ENCODE data around the gene TMEM74B. TPM values are rescaled to one million over a fixed set of nuclear protein-coding genes. Genes with fewer than 3 reads are reported as not detected.

Gene TMEM74B
- total RNA-seq, 1 donor from 2014 or later, result 15.6 TPM

DNA sequence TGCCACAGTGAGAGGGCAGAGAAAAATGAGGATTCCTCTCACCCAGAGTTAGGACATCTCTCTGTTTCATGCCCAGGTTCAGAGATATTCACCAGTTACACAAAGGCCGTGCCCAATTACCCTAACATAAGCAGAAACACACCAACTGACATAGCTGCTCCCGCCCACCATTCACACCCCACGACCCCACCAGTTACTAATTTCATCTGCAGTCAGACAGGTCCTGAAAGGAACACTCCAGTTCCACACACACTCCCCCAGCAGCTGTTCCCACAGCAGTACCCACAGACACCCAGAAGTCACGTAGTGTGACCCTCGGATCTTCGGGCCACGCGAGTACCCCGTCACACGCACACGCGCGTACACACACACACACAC is 532 bp downstream of the TMEM74B start:
- TF ChIP-seq, protein P1, sequence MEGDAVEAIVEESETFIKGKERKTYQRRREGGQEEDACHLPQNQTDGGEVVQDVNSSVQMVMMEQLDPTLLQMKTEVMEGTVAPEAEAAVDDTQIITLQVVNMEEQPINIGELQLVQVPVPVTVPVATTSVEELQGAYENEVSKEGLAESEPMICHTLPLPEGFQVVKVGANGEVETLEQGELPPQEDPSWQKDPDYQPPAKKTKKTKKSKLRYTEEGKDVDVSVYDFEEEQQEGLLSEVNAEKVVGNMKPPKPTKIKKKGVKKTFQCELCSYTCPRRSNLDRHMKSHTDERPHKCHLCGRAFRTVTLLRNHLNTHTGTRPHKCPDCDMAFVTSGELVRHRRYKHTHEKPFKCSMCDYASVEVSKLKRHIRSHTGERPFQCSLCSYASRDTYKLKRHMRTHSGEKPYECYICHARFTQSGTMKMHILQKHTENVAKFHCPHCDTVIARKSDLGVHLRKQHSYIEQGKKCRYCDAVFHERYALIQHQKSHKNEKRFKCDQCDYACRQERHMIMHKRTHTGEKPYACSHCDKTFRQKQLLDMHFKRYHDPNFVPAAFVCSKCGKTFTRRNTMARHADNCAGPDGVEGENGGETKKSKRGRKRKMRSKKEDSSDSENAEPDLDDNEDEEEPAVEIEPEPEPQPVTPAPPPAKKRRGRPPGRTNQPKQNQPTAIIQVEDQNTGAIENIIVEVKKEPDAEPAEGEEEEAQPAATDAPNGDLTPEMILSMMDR (IDR thresholded peaks at IDR 0.05; ENCODE audit: unreplicated experiment), result no peak
- peaks cover 11% of the 10 kb centered on the region for H3K4me1 Mint-ChIP-seq (ENCODE audit: low read depth)

DNA sequence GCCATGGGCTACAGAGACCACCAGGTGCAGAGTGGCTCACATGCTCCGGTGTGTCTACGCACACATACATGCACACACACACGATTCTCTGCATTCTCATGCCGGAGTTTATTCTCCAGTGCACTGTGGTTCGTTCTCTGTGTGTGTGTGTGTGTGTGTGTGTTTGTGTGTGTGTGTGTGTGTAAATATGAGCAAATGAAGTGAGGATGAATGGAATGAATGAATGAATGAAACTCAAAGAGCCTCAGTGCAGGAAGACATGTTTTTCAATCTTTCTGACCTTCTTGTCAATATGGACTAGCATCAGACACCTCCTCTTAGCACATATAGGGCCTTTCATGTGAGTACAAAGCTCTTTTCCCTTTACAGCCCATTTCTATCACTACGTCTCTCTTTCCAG is 1.6 kb downstream of the TMEM74B start:
- Mint-ChIP-seq H3K36me3 (ENCODE audit: insufficient read depth) (no peaks in the 10 kb centered on the region), H3K4me1 (ENCODE audit: low read depth) (peaks cover 11% of the 10 kb centered on the region), H3K9me3 (ENCODE audit: low read depth) (no peaks in the 10 kb centered on the region), H3K27me3 (peaks cover 17% of the 10 kb centered on the region), H3K4me3 (ENCODE audit: low read depth) (peak overlapping the region; percentile 39), H3K27ac (no peak overlapping the region)
- TF ChIP-seq, protein P1 (IDR thresholded peaks at IDR 0.05; ENCODE audit: unreplicated experiment), result no peak
- no peak for DNase-seq (ENCODE audit: low spot score, unreplicated experiment)

More for the DNA sequence above, 532 bp downstream of the TMEM74B start:
- Mint-ChIP-seq H3K27me3 (peaks cover 17% of the 10 kb centered on the region), H3K36me3 (ENCODE audit: insufficient read depth) (no peaks in the 10 kb centered on the region), H3K4me3 (ENCODE audit: low read depth) (peak overlapping the region; percentile 79), H3K27ac (peak overlapping the region; percentile 83), H3K9me3 (ENCODE audit: low read depth) (no peaks in the 10 kb centered on the region)
- DNase-seq (ENCODE audit: low spot score, unreplicated experiment), result no peak

DNA sequence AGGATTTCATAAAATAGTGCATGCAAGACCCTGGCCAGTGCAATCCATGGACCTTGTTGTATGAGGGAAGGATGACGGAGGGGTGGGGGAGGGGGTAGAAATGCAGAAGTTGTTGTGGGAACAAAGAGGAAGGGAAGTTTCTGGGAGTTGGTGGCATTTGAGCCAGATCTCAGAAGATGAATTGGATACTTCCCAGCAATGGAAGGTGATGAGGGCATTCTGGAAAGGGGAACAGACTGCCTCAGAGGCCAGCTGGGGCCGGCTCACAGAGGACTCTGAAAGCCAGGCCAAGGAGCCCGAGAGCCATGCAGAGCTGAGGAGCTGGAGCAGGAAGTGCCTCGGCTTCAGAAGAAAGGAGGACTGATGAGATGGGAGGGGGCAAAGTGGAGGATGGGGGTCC is 2.7 kb downstream of the TMEM74B start:
- Mint-ChIP-seq H3K4me1 (ENCODE audit: low read depth) (peaks cover 11% of the 10 kb centered on the region), H3K27me3 (peaks cover 17% of the 10 kb centered on the region), H3K36me3 (ENCODE audit: insufficient read depth) (no peaks in the 10 kb centered on the region), H3K4me3 (ENCODE audit: low read depth) (no peak overlapping the region), H3K9me3 (ENCODE audit: low read depth) (no peaks in the 10 kb centered on the region), H3K27ac (no peak overlapping the region)
- DNase-seq (ENCODE audit: low spot score, unreplicated experiment), result no peak
- TF ChIP-seq, protein P1 (IDR thresholded peaks at IDR 0.05; ENCODE audit: unreplicated experiment), result no peak

DNA sequence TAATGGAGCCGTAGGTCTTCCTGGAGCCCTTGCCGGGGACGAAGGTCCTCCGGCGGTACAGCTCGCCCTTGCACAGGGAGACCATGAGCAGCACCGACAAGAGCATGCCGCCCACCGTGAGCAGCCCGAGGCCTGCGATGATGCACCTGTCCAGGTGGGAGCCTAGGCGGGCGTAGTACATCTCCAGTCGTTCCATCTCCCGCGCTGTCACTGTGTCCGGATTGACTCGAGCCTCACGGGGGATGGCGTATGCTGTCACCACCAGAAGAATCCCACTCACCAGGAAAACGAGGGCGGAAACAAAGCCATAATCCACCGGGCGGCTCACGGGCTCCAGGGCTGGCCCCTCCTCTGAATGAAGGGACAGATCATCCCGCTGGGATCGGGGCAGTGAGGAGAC is 3.8 kb downstream of the TMEM74B start:
- no peak overlapping the region for H3K4me3 Mint-ChIP-seq (ENCODE audit: low read depth)
- H3K27me3 Mint-ChIP-seq, result peaks cover 17% of the 10 kb centered on the region
- H3K9me3 Mint-ChIP-seq (ENCODE audit: low read depth), result no peaks in the 10 kb centered on the region
- no peak for DNase-seq (ENCODE audit: low spot score, unreplicated experiment)
- no peaks in the 10 kb centered on the region for H3K36me3 Mint-ChIP-seq (ENCODE audit: insufficient read depth)
- peaks cover 8% of the 10 kb centered on the region for H3K4me1 Mint-ChIP-seq (ENCODE audit: low read depth)
- H3K27ac Mint-ChIP-seq, result no peak overlapping the region
- TF ChIP-seq, protein P1 (IDR thresholded peaks at IDR 0.05; ENCODE audit: unreplicated experiment), result no peak

DNA sequence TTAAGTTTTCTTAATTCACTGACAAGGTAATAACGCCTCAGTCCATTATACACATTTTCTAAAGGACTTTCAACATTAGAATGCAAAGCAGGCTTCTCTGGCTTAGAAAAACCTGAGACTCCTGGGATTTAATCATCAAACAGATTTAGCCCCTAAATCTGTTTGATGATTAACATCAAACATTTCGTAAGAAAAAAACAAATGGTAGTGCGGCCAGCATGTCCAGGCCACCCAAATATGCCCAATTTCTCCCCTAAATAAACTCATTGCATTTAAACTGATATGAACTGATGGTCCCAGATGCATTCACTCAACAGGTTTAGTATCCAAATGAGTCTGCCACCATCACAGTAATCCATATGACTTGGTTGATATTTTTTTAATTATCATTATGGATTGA is 6.2 kb downstream of the TMEM74B start:
- Mint-ChIP-seq H3K27me3 (peaks cover 7% of the 10 kb centered on the region), H3K9me3 (ENCODE audit: low read depth) (no peaks in the 10 kb centered on the region), H3K36me3 (ENCODE audit: insufficient read depth) (no peaks in the 10 kb centered on the region), H3K27ac (no peak overlapping the region), H3K4me1 (ENCODE audit: low read depth) (no peaks in the 10 kb centered on the region), H3K4me3 (ENCODE audit: low read depth) (no peak overlapping the region)
- no peak for DNase-seq (ENCODE audit: low spot score, unreplicated experiment)
- TF ChIP-seq, protein P1 (IDR thresholded peaks at IDR 0.05; ENCODE audit: unreplicated experiment), result no peak
